NCI-H2227 (cell line): ENCODE data around the gene FLYWCH2.

Experiments used
- DNase-seq: peaks from one replicate; lab custom pipeline; 2025; ENCODE audit not compliant: unreplicated experiment; lab: John Stamatoyannopoulos, UW

The FLYWCH2 gene

GRCh38 chr16:2881783-2882649 lies 999 bp upstream of the FLYWCH2 start:
- DNase-seq = peak; percentile 77

- peak; percentile 65 for DNase-seq
These were observed 468 bp downstream of the FLYWCH2 start for GRCh38 chr16:2883458-2883908.

GRCh38 chr16:2884041-2884451 lies 1.0 kb downstream of the FLYWCH2 start:
- peak; percentile 52 for DNase-seq

- DNase-seq = no peak
These were observed 11.2 kb downstream of the FLYWCH2 start for GRCh38 chr16:2894231-2894630.

- no peak for DNase-seq
These were observed 12.8 kb downstream of the FLYWCH2 start for GRCh38 chr16:2895813-2896212.

- no peak for DNase-seq
These were observed 13.5 kb downstream of the FLYWCH2 start for GRCh38 chr16:2896480-2897010.

GRCh38 chr16:2897110-2897509 lies 14.1 kb downstream of the FLYWCH2 start:
- DNase-seq = no peak

GRCh38 chr16:2898831-2899563 lies 16.0 kb downstream of the FLYWCH2 start:
- peak; percentile 59 for DNase-seq

GRCh38 chr16:2899564-2900072 lies 16.6 kb downstream of the FLYWCH2 start:
- DNase-seq = no peak

GRCh38 chr16:2900526-2901075 lies 17.6 kb downstream of the FLYWCH2 start:
- DNase-seq = no peak

GRCh38 chr16:2902337-2903130 lies 19.5 kb downstream of the FLYWCH2 start:
- no peak for DNase-seq

- peak; percentile 89 for DNase-seq
These were observed 21.3 kb downstream of the FLYWCH2 start for GRCh38 chr16:2904100-2904921.

GRCh38 chr16:2904922-2905240 lies 21.9 kb downstream of the FLYWCH2 start:
- no peak for DNase-seq

GRCh38 chr16:2905241-2905987 lies 22.4 kb downstream of the FLYWCH2 start:
- peak; percentile 99 for DNase-seq

- DNase-seq = no peak
These were observed 23.0 kb downstream of the FLYWCH2 start for GRCh38 chr16:2905988-2906387.

GRCh38 chr16:2907084-2907753 lies 24.2 kb downstream of the FLYWCH2 start:
- DNase-seq = peak; percentile 68

- no peak for DNase-seq
These were observed 27.5 kb downstream of the FLYWCH2 start for GRCh38 chr16:2910441-2910969.

- peak; percentile 99 for DNase-seq
These were observed 28.8 kb downstream of the FLYWCH2 start, which contains the start of gene FLYWCH1 for GRCh38 chr16:2911638-2912329. Gene FLYWCH1, plus strand, starts transcription at chr16:2911931. Its CDS starts 17,755 bp downstream, at chr16:2929686.
